Measurements from ENCODE around the gene PEX1. TPM values are rescaled to one million over a fixed set of nuclear protein-coding genes. Genes with fewer than 3 reads are reported as not detected.

The PEX1 gene
- total and polyA plus RNA-seq, 9 of the 15 experiments (the other 6 are each of a cell fraction or from before 2014, with no cell fraction given) = 9.4 to 32.2 (median 19.9) TPM

- TF ChIP-seq ZNF512 (tag; IDR thresholded peaks at IDR 0.05) (no peak), ZNF696 (CRISPR knock-in tag; conservative IDR thresholded peaks at IDR 0.05) (no peak), ZBED1 (IDR thresholded peaks at IDR 0.05) (0 out of 2 replicates have a peak, but pooled peaks have one; percentile 46), USF2 (CRISPR knock-in tag; IDR thresholded peaks at IDR 0.05) (peak; percentile 19; the same call in 1 of the 2 replicates), HOXB6 (CRISPR knock-in tag; IDR thresholded peaks at IDR 0.05; ENCODE audit: borderline replicate concordance) (no peak), SREBF2 (CRISPR knock-in tag; IDR thresholded peaks at IDR 0.05) (0 out of 2 replicates have a peak, but pooled peaks have one; percentile 17), TAL1 (IDR thresholded peaks at IDR 0.05) (no peak), SIRT6 (IDR thresholded peaks at IDR 0.05; ENCODE audit: low read depth, low read length) (no peak), MECOM (CRISPR knock-in tag; IDR thresholded peaks at IDR 0.05) (no peak), ERF (CRISPR knock-in tag; IDR thresholded peaks at IDR 0.05) (0 out of 2 replicates have a peak, but pooled peaks have one; percentile 32), FOXO4 (CRISPR knock-in tag; IDR thresholded peaks at IDR 0.05) (no peak), TEAD2 (tag; IDR thresholded peaks at IDR 0.05) (no peak), TBP (optimal IDR thresholded peaks at IDR 0.05; ENCODE audit: low read depth, low read length) (peak; percentile 85), ZZZ3 (IDR thresholded peaks at IDR 0.05) (peak; percentile 80), ZNF436 (CRISPR knock-in tag; IDR thresholded peaks at IDR 0.05) (no peak), MTA2 (IDR thresholded peaks at IDR 0.05; ENCODE audit: low read depth) (no peak), KDM5B (IDR thresholded peaks at IDR 0.05; ENCODE audit: insufficient replicate concordance, low read depth, low read length) (peak; percentile 84), ZNF717 (CRISPR knock-in tag; IDR thresholded peaks at IDR 0.05) (no peak), CGGBP1 (CRISPR knock-in tag; IDR thresholded peaks at IDR 0.05) (no peak), BCL6 (CRISPR knock-in tag; IDR thresholded peaks at IDR 0.05) (no peak), SRF (CRISPR knock-in tag; IDR thresholded peaks at IDR 0.05) (peak in 1 of 2 experiments; percentile 59; a peak in 2 of 4 replicates), PRMT5 (CRISPR knock-in tag; IDR thresholded peaks at IDR 0.05) (no peak), ZNF785 (CRISPR knock-in tag; IDR thresholded peaks at IDR 0.05) (no peak), DDX20 (tag; IDR thresholded peaks at IDR 0.05; ENCODE audit: low read depth) (no peak), ZNF212 (CRISPR knock-in tag; IDR thresholded peaks at IDR 0.05) (no peak), NONO (IDR thresholded peaks at IDR 0.05; ENCODE audit: low read depth in 2 of 2, low read length in 1 of 2) (0 out of 4 replicates have a peak, but pooled peaks of 1 of the 2 experiments have one; percentile 12), PHF21A (IDR thresholded peaks at IDR 0.05; ENCODE audit: borderline replicate concordance, low read depth) (0 out of 2 replicates have a peak, but pooled peaks have one; percentile 29)
These were observed at the start of gene PEX1, which contains the start of gene RBM48 (continued) for GRCh38 chr7:92528188-92528957.

Data from K562 (cell line).